GM21737 (cell line): ENCODE results near the gene ZNF469.

Experiments used
- ATAC-seq: cut with Tn5 transposase; IDR thresholded peaks from one replicate; pipeline ENCODE4 v1.9.1; 2021; ENCODE audit warnings: mild to moderate bottlenecking, moderate library complexity; ENCODE audit not compliant: unreplicated experiment

The ZNF469 gene

DNA sequence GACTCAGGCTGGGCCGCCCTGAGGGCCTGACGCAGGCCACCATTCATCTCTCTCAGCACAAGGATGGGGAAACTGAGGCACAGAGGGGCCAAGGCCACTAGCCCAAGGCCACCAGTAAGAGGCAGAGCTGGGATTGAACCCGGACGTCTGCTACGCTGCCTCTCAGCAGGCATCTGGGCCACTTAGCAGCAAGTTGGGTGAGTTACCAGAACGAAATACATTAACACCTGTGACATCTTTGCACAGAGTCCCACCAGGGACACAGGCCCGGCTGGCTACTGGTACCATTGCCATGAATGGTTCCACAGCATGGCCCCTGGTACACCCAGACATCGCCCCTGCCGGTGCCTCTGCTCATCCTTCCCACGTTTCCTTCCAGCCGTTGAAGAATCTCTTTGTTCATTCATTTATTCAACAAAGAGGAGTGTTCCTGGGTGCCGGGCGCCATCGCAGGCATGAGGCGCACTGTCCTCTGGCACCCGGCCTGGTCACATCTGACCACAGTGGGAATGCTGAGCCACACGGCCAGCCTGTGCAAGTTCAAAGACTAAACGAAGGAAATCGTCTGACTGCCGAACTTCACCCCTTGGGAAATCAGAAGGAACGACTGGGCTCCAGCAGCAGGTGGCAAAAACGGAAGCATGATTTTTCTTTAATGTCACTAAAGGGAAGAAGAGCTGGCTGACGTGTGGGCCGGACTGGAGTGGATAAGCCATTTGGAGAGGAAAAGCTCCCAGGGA is 7.4 kb upstream of the ZNF469 start:
- no peak for ATAC-seq

DNA sequence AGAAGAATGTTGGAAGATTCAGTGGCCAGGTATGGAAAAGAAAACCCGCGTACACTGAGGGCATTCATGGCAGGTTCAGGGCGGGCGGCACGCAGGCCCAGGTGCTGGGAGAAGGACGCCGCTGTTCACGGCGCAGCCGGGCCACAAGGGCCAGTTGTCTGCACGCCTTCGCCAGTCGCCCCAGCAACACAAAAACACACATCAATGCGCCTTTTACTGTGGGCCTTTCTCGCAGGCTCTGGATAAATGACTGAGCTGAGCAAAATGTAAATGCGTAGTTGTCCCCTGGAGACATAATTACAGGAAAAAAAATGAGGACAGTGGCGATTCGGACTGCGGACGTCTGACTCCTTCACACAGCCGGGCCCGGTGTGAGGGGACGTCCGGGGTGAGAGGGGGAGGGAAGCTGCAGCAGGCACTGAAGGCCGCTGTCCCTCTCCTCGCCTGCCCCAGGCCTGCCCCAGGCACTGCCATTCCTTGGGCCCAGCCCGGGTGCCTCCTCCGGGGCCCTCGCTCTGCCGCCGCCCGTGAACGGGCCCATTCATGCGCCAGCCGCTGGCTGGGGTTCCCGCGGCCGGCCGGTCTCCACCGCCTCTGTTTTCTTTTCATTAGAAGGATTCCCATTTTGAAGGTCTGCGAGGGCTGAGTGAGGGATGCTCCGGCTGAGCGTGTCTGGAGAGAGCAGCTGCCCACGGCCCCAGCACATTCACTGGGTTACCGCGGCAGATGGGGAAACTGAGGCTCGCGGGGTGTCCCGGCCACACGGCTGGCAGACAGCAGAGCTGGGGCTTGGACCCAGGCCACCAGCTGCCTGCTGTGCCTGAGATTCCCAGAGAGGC is 6.5 kb upstream of the ZNF469 start:
- ATAC-seq = no peak

DNA sequence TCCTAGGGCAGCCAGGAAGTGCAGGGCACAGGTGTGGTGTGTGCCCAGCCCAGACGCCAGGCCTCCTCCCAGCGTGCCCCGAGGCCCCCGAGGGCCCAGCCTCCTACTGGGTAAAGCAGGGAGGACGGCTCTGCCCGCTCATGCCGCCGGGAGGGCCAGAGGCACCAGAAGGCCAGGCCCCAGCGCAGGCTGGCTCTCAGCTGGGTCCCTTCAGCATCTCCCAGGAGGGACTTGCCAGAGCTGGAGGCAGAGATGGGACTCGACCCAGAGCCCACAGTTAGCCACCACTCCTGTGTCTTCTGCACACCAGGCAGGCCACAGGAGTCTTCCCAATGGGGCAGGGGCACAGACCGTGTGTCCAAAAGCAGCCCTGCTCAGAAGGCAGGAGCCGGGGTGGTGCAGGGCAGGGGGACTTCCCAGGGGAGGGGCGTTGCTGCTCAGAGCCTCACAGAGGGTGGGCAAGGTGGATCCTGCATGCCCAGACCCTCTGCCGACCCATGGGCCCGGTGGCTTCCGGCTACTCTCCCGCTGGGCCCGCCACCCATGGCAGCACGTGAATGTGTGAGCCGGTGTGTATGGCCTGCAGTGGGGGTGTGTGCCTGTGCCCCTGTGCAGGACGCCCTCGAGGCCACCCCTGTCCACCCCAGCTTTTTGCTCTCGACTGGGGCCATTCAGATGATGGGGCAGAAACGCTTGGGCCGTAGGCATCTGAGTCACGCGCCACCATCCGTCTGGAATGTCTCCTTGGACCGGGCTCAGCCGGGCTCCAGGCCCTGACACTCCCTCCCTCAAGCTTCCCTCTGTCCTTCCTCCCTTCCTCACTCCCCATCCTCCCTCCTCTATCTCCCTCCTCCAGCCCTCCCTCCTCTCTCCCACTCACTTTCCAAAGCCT is 5.7 kb upstream of the ZNF469 start:
- ATAC-seq = no peak

DNA sequence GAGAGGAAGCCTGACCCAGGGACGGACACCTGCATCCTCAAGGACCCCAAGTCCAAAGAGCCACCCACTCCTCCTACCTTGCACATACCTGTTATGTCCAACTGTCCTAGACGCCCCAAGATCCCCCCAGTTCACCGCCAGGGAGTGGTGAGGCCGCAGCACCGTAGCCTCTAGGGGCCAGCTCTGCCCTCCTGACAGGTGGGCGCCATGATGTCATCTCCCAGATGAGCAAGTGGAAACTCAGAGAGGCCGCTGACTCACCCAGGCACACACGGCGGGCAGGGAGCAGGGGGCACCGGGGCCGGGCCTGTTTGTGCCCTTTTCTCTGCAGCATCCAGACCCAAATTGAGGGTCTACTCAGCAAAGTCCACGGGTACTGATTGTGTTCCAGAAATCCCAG is 4.8 kb upstream of the ZNF469 start:
- no peak for ATAC-seq

DNA sequence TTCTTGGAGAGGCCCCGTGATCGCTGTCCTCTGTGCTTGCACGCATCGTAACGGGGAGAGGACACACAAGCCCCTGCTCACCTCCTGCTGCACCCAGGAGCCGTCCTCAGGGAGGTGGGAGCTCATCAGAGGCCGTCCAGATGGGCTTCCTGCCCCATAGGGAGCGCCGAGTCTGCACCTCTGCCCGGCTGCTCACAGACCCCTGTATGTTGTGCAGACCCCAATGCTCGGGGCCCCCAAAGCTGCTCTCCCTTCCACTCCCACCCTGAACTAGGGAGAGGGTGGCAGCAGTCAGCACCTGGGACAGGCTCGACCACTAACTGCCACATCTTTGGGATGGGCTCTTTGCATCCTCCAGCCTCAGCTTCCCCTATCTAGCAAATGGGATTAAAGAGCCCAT is 4.4 kb upstream of the ZNF469 start:
- no peak for ATAC-seq

DNA sequence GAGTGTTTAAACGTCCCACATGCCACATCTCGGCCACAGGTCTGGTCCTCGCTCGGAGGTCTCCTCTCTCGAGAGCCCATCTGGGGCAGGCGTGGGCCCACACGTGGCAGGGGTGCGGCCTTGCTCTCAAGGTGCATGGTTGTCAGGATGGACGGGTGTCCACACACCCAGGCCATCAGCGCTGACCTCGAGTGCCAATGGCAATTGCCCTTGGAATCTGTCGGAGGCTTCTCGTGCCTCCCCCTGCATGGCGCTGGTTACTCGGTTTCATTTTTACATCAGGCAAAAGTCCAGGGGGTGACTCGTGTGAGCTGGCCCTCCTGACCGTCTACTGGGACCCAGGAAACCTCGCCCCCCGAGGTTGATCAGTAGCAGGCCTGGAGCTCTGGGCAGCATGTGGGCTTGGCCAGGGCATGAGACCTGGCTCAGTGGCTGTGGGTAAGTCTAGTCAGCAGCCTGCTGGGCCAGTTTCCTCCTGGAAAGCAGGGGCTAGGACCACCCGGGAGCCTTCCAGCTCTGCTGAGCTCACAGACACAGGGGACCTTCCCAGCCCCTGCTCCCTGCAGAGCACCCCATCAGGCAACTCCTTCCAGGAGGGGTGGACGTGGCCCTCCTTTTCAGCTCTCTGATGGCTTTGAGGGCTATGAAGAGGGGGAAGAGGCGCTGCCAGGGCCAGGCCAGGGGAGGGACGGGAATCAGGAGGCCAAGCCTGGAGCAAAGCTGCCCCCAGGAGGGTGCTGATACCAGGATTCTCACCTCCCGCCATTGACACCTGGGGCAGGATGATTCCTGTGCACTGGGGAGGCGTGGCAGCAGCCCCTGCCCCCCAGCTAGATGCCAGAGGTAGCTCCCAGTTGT is 3.7 kb upstream of the ZNF469 start:
- no peak for ATAC-seq

DNA sequence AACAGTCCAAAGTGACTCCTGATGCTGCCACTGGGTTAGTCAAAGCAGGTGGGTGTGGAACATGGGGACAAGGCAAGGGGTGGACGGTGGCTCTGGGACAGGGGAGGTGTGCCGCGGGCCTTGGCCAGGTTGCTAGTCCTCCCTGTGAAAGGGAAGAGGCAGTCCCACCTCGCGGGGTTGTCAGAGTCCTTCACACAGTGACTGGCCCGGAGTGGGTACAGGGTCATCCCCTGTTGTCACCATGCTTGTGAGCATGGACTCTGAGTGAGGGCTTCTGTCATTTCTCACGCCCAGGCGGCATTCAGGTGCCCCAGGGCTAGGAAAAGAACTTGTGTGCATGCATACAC is 3.1 kb upstream of the ZNF469 start:
- no peak for ATAC-seq

DNA sequence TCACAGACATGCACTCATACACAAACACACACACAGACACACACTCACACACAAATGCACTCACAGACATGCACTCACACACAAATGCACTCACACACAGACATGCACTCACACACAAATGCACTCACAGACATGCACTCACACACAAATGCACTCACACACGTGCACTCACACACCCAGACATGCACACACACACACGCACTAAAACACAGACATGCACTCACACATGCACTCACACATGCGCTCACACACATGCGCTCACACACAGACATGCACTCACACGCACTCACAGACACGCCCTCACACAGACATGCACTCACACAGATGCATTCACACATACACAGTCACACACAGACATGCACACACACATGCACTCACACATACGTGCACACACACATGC is 2.7 kb upstream of the ZNF469 start:
- no peak for ATAC-seq

DNA sequence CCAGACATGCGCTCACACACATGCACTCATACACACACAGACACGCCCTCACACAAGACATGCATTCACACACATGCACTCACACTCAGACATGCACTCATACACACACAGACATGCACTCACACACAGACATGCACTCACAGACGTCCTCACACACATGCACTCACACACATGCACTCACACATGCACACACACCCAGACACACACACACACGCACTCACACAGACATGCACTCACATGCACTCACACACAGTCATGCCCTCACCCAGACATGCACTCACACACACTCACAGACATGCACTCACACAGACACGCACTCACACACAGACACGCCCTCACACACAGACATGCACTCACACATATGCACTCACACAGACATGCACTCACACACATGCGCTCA is 2.1 kb upstream of the ZNF469 start:
- no peak for ATAC-seq

DNA sequence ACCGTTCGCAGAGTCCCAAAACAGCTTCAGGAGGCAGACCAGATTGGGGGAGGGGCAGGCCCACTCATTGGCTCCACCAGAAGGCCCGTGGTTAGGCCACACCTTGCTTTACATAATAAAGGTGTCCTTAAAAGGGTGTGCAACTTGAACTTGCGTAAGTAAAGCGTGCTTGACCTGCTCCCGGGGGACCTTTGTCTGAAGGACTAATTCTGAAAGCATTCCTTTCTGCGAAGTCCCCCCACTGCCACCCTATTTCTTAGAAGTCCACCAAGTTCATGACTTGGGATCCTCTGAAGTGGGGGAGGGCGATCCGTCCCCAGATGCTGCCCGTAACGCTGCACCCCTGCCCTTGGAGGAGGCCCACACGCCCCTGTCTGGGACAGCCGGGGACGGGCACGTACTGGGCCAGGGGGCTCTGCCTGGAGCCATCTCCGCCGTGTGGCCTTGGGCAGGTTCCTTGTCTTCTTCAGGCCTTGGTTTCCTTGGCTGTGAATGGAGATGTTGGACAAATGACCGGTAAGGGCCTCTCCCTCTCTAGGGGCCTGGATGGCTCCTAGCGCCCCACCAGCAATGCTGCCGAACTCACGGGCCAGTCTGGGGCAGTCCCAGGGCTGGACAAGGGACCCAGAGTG is 823 bp upstream of the ZNF469 start:
- no peak for ATAC-seq

DNA sequence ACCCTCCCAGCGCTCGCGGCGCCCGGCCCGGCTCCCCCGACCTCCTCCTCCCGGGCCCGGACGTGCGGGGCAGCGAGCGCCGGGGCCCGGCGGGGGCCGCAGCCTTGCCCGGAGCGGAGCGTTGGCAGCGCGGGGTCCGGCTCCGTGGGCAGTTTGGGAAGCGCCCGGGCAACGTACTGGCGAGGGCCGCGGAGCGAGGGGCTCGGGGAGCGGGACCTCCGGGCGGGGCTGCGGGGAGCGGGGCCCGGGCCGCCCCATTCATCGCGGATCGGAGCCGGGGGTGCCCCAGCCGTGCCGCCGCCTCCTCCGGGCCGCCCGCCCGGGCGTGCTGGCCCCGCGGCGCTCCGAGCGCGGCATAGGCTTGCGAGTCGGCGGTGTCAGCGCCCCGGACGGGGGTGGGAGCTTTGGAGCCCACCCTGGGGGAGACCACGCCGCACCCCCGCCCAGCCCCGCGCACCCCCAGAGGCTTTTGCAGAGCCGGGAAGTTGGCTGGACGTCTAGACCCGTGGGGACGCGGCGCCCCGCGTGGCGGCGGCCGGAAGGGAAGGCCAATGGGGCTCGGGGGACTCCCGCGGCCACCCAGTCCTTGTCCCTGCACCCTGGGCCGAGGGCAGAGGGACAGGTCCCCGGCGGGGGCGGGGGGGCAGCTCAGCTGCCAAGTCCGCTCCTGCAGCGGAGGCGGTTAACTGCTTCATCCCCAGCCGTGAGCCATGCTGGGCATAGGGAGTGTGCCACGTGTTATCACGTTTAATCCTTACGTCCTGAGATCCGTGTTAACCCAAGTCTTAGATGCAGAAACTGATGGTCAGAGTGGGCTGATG is 852 bp downstream of the ZNF469 start:
- ATAC-seq = no peak

DNA sequence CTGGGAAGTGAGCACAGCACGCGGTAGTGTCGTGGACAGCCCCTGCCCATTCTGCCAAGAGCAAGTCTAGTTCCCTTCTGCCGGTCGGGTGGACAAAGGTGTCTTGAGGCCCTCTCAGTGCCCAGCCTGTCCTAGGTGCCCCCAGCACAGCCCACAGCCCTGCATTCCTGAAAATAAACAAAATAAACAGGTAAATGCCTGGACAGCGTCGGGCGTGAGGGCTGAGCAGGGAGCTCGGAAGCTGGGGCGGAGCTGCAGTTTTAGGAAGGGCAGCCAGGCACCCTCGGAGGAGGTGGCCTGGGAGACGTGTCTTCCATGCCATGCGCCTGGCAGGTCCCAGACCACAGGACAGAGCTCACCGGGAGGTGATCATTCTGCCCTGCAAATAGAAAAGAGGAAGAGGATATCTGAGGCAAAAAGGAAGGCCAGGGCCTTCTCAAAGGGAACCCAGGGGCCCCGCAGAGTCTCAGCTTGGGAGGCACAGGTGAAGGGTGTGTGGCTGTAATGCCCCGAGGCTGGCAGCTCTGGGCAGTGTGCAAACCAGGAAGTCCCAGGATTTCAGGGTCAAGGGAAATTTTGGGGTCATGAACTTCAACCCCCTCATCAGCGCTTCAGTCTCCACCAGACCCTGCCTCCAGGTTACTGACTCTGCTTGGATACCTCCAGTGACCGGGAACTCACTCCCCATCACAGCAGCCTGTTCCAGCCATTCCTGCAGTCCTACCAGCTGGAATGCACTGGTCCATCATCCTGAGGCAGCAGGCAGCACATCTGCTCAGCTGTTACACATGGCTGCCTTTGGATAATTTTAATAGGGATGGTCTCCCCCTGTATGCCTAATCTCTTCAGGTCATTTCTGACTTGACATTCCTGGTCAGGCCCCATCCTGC is 1.7 kb downstream of the ZNF469 start:
- ATAC-seq = no peak

DNA sequence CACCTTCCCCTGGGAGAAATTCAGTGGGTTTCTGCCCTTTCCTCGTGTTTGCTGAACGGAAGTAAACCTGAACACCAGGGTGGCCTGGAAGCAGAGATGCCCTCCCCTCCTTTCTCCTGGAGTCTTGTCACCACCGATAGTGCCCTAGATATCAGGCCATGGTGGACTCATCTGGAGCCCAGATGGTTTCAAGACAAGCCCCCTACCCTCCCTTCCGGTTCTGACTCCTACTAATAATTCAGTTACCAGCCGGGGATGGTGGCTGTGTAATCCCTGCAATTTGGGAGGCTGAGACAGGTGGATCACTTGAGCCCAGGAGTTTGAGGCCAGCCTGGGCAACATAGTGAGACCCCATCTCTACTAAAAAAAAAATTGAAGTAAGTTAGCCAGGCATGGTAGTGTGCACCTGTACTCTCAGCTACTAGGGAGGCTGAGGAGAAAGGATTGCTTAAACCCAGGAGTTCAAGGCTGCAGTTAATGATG is 2.4 kb downstream of the ZNF469 start:
- ATAC-seq = no peak

DNA sequence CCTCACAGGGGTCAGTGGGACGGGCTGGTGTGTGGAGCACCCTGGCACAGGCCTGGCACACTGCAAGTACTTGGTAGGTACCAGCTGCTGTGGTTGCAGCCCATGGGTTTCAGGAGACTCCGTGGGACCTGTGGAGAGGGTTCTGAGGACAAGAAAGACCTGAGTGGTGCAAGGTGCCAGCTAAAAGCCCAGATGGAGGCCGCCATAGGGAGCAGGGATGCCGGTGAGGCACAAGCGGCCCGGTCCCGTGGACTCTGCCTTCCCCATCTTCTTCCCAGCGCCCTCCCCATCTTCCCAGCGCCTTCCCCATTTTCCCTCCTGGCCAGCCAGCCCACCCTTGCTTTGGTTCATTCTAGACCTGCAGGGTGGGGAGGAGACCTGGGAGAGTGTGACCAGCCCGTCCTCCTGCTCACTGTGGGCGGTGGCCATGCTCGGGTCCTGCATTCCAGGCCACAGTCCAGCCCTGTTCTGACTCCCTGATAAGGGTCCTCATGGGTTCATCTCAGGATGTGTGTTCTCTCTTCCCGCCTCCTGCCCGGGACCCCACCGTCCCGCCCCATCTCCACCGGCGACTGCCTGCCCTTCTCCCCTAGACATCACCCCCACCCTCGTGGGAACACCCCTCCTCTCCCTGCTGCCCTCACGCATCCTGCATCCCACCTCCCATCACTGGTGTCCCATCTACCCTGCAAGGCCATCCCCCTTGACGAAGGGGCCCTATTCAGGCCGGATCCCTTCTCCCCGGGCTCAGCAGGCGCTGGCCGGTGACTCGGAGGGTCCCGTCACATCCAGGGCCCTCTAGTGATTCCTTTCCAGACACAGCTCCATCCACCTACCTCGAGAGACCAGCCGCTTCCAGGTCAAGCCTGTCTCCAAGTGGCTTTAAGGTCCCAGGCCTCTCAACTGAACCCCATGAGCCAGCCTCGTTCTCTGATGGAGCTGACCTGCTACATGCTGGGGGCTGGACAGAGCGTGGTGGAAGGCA is 3.4 kb downstream of the ZNF469 start:
- ATAC-seq = no peak

DNA sequence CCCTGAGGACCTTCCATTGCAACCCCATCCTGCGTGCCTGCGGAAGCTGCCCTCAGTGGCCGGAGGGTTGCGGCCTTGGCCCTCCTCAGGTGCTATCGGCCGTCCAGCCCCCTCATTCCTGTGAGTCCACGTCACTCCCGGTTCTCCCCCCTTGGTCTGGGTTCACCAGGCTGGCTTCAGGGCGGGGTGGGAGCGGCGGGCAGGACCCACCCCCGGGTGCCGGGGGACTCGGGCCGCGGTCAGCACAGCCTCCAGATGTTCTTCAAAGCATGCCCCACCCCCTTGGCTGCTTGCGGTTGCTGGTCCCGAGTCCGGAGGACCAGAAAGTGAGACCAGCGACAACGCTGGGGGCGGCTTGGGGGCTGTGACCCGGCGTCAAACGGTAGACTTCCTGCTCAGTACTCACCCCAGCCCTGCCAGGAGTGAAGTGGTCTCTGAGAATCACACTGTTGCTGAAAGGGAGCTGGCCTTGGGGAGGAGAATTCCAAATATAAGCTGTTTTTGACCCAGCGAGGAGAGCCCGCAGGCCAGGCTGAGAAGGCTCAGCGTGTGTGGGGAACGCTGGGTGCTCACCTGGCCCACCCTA is 4.5 kb downstream of the ZNF469 start:
- ATAC-seq = no peak

DNA sequence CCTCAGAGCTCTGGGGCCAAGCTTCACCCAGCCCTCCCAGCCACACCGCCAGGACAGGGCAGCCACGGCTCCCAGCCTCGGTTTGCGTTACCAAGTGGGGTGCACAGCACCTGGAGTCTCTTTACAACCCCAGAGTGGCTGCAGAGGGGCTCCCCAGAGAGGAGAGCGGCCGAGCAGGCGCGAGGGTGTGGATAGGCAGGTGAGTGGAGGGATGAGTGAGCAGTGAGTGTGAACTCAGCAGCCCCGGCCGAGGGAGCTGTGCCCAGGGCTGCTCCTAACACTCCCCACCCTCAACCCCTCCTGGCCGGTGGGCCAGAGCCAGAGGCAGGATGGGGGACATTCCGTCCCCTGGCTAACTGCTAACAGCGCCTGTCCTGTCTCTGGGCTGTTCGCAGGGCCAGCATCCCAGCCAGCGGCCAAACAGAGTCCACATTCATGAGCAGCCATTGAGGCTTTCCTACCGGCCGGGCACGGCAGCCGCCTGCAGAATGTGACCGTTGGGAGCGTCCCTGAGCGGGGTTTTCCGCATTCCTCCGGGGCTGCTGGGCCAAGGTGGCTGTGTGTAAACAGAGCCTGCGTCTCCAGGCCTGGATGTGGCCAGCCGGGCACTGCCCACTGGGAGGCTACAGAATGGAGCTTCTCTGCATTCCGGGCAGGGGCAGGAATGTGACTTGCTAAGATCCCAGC is 5.3 kb downstream of the ZNF469 start:
- no peak for ATAC-seq
